AG10803 (cell line): ENCODE data around the gene STEAP2.

Experiments used
- DNase-seq: peaks from one replicate; pipeline ENCODE4 v3.0.0; 2010; ENCODE audit warnings: low read depth
- H3K4me3 ChIP-seq: 2 replicates; pipeline ENCODE4 v1.5.1; 2011; ENCODE audit warnings: mild to moderate bottlenecking, low read length, control low read depth
- TF ChIP-seq, protein P1 (sequence below): conservative IDR thresholded peaks from 2 replicates; pipeline ENCODE4 v1.5.1; 2011; ENCODE audit warnings: mild to moderate bottlenecking, low read length, control low read depth, inconsistent platforms

The STEAP2 gene

DNA sequence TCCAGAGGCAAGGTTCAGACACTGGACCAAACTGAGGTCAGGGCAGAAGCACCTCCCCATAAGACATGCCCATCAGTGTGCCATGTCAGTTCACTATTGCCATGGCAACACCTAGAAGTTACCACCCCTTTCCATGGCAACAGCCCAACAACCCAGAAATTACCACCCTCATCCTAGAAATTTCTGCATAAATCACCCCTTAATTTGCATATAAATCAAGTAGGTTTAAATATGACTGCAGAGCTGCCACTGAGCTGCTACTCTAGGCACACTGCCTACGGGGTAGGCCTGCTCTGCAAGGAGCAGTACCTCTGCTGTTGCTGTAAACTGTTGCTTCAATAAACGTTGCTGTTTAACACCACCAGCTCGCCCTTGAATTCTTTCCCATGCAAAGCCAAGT, 12.7 kb downstream of the STEAP2 start:
- TF ChIP-seq, protein P1, sequence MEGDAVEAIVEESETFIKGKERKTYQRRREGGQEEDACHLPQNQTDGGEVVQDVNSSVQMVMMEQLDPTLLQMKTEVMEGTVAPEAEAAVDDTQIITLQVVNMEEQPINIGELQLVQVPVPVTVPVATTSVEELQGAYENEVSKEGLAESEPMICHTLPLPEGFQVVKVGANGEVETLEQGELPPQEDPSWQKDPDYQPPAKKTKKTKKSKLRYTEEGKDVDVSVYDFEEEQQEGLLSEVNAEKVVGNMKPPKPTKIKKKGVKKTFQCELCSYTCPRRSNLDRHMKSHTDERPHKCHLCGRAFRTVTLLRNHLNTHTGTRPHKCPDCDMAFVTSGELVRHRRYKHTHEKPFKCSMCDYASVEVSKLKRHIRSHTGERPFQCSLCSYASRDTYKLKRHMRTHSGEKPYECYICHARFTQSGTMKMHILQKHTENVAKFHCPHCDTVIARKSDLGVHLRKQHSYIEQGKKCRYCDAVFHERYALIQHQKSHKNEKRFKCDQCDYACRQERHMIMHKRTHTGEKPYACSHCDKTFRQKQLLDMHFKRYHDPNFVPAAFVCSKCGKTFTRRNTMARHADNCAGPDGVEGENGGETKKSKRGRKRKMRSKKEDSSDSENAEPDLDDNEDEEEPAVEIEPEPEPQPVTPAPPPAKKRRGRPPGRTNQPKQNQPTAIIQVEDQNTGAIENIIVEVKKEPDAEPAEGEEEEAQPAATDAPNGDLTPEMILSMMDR = no peak
- no peak overlapping the region for H3K4me3 ChIP-seq
- no peak for DNase-seq

DNA sequence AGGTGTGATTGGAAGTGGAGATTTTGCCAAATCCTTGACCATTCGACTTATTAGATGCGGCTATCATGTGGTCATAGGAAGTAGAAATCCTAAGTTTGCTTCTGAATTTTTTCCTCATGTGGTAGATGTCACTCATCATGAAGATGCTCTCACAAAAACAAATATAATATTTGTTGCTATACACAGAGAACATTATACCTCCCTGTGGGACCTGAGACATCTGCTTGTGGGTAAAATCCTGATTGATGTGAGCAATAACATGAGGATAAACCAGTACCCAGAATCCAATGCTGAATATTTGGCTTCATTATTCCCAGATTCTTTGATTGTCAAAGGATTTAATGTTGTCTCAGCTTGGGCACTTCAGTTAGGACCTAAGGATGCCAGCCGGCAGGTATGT, 13.6 kb downstream of the STEAP2 start:
- no peak overlapping the region for H3K4me3 ChIP-seq
- DNase-seq = no peak
- TF ChIP-seq, protein P1 = no peak

- TF ChIP-seq, protein P1 = no peak
Observed at GRCh38 chr7:90225601-90226000, 14.1 kb downstream of the STEAP2 start.

GRCh38 chr7:90227259-90227658, 15.7 kb downstream of the STEAP2 start:
- no peak overlapping the region for H3K4me3 ChIP-seq
- TF ChIP-seq, protein P1 = no peak
- DNase-seq = no peak

More at GRCh38 chr7:90225601-90226000, 14.1 kb downstream of the STEAP2 start:
- H3K4me3 ChIP-seq = no peak overlapping the region
- no peak for DNase-seq

DNA sequence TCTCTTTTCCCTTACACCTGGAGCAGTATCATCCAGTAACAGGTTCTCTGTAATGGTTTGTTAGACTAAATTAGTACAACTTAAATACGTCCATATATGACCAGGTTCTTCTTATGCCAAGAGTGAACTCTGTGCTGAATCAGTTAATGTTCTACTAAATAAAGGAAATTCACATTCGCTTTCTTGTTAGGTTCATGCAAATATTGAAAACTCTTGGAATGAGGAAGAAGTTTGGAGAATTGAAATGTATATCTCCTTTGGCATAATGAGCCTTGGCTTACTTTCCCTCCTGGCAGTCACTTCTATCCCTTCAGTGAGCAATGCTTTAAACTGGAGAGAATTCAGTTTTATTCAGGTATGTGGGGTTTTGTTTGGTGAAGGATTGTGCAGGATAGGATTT, 18.1 kb downstream of the STEAP2 start:
- TF ChIP-seq, protein P1 = no peak
- DNase-seq = no peak
- H3K4me3 ChIP-seq = no peak overlapping the region

- TF ChIP-seq, protein P1 = no peak
- no peak for DNase-seq
Observed at GRCh38 chr7:90230834-90231233, 19.3 kb downstream of the STEAP2 start.

DNA sequence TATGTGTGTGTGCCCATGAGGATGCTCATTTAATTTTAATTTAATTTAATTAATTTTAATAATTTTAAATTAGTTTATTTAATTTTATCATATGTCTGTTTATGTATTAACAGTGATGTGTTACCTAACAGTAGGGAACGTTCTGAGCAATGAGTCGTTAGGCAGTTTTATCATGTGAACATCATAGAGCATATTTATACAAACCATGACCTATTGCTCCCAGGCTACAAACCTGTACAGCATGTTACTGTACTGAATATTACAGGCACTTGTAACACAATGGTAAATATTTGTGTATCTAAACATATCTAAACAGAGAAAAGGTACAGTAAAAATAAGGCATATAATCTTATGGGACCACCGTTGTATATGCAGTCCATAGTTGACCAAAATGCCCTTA, 19.8 kb downstream of the STEAP2 start:
- TF ChIP-seq, protein P1 = no peak

More at GRCh38 chr7:90230834-90231233, 19.3 kb downstream of the STEAP2 start:
- H3K4me3 ChIP-seq = no peak overlapping the region

More for the DNA sequence above, 19.8 kb downstream of the STEAP2 start:
- no peak overlapping the region for H3K4me3 ChIP-seq
- no peak for DNase-seq
